ENCODE data around the gene OR5H15. TPM values are rescaled to one million over a fixed set of nuclear protein-coding genes. Genes with fewer than 3 reads are reported as not detected.

Gene OR5H15
- polyA plus RNA-seq, 3 donors, result not detected

Other genes starting within 250 kb of the OR5H15 start
- 10 to 100 TPM; 33.9 to 42.2 (median 35.0) TPM for gene RIOX2, start 194.3 kb upstream of the OR5H15 start, polyA plus RNA-seq (ENCODE audit: insufficient read length in 3 of 3)
- gene GABRR3, start 131.4 kb upstream of the OR5H15 start, polyA plus RNA-seq (ENCODE audit: insufficient read length in 3 of 3), result under 1 TPM in 1 of 3 donors, not detected in 2; 0.04 TPM
- not detected for gene OR5AC2, start 79.5 kb upstream of the OR5H15 start, polyA plus RNA-seq (ENCODE audit: insufficient read length in 3 of 3)
- not detected for gene OR5H1, start 36.0 kb upstream of the OR5H15 start, polyA plus RNA-seq (ENCODE audit: insufficient read length in 3 of 3)
- gene OR5H14, start 19.2 kb upstream of the OR5H15 start, polyA plus RNA-seq (ENCODE audit: insufficient read length in 3 of 3), result not detected
- not detected for gene OR5H6, start 97.5 kb downstream of the OR5H15 start, polyA plus RNA-seq (ENCODE audit: insufficient read length in 3 of 3)
- not detected for gene OR5H2, start 115.8 kb downstream of the OR5H15 start, polyA plus RNA-seq (ENCODE audit: insufficient read length in 3 of 3)
- not detected for gene OR5K4, start 187.2 kb downstream of the OR5H15 start, polyA plus RNA-seq (ENCODE audit: insufficient read length in 3 of 3)
- gene OR5K3, start 224.0 kb downstream of the OR5H15 start, polyA plus RNA-seq (ENCODE audit: insufficient read length in 3 of 3), result not detected